Spleen (tissue), 3 donors: Measurements from ENCODE around the gene TRIM33.

Experiments used
- POLR2A ChIP-seq, 3 donors: fragments of 450-650 bp; IDR thresholded peaks; one replicate each; pipeline ENCODE4 v1.5.1; 2017; ENCODE audit warnings: antibody characterized with exemption in 3 of 3, mild to moderate bottlenecking in 1 of 3
- POLR2AphosphoS5 ChIP-seq, 3 donors: sonication (generic); formaldehyde crosslinking; IDR thresholded peaks; one replicate each; pipeline ENCODE4 v1.5.1; 2017; ENCODE audit warnings: antibody characterized with exemption in 3 of 3

- TF ChIP-seq POLR2A (IDR thresholded peaks at IDR 0.05) (no peak), POLR2AphosphoS5 (IDR thresholded peaks at IDR 0.05) (no peak)
These were observed 48.4 kb upstream of the TRIM33 start for GRCh38 chr1:114559356-114559755.
